ENCODE data around the gene TNIP1. TPM values are rescaled to one million over a fixed set of nuclear protein-coding genes. Genes with fewer than 3 reads are reported as not detected.

Gene TNIP1
- total RNA-seq, 1 experiment from 2014 or later: 41.9 TPM

- DNase-seq (ENCODE audit: low spot score): peak; percentile 29
These were observed 2.3 kb upstream of the TNIP1 start for GRCh38 chr5:151083081-151083676.

- DNase-seq (ENCODE audit: low spot score): no peak
These were observed 1.6 kb upstream of the TNIP1 start for GRCh38 chr5:151082282-151082902.

- peak; percentile 39 for DNase-seq (ENCODE audit: low spot score)
These were observed 822 bp upstream of the TNIP1 start for GRCh38 chr5:151081431-151082281.

GRCh38 chr5:151079838-151080612, 809 bp downstream of the TNIP1 start:
- DNase-seq (ENCODE audit: low spot score): no peak

GRCh38 chr5:151078490-151079262, 2.2 kb downstream of the TNIP1 start:
- no peak for DNase-seq (ENCODE audit: low spot score)

- no peak for DNase-seq (ENCODE audit: low spot score)
These were observed 2.9 kb downstream of the TNIP1 start for GRCh38 chr5:151077967-151078366.

GRCh38 chr5:151077419-151077818, 3.4 kb downstream of the TNIP1 start:
- DNase-seq (ENCODE audit: low spot score): no peak

- no peak for DNase-seq (ENCODE audit: low spot score)
These were observed 4.2 kb downstream of the TNIP1 start for GRCh38 chr5:151076616-151077015.

GRCh38 chr5:151075698-151076331, 5.0 kb downstream of the TNIP1 start:
- DNase-seq (ENCODE audit: low spot score): no peak

GRCh38 chr5:151074557-151074956, 6.3 kb downstream of the TNIP1 start:
- no peak for DNase-seq (ENCODE audit: low spot score)

- no peak for DNase-seq (ENCODE audit: low spot score)
These were observed 7.6 kb downstream of the TNIP1 start for GRCh38 chr5:151073280-151073679.

- peak; percentile 60 for DNase-seq (ENCODE audit: low spot score)
These were observed 8.2 kb downstream of the TNIP1 start for GRCh38 chr5:151072630-151073025.

GRCh38 chr5:151071848-151072629, 8.8 kb downstream of the TNIP1 start:
- DNase-seq (ENCODE audit: low spot score): no peak

- DNase-seq (ENCODE audit: low spot score): no peak
These were observed 9.8 kb downstream of the TNIP1 start for GRCh38 chr5:151071021-151071420.

- no peak for DNase-seq (ENCODE audit: low spot score)
These were observed 10.4 kb downstream of the TNIP1 start for GRCh38 chr5:151070449-151070848.

- DNase-seq (ENCODE audit: low spot score): no peak
These were observed 12.2 kb downstream of the TNIP1 start for GRCh38 chr5:151068433-151069197.

GRCh38 chr5:151067632-151068432, 13.0 kb downstream of the TNIP1 start:
- DNase-seq (ENCODE audit: low spot score): no peak

GRCh38 chr5:151066920-151067319, 13.9 kb downstream of the TNIP1 start:
- DNase-seq (ENCODE audit: low spot score): no peak
